GM12891 (cell line): ENCODE measurements around the gene FBXO9.

ENCODE experiments used
- POLR2A ChIP-seq: IDR thresholded peaks from 2 replicates; pipeline ENCODE4 v1.6.1; 2011; ENCODE audit warnings: low read depth, low read length, control low read depth
- POLR2AphosphoS5 ChIP-seq: IDR thresholded peaks from 2 replicates; pipeline ENCODE4 v1.6.1; 2011; ENCODE audit warnings: low read depth, low read length, control low read depth
- SPI1 ChIP-seq: IDR thresholded peaks from 2 replicates; pipeline ENCODE4 v1.6.1; 2011; ENCODE audit warnings: low read depth, low read length, control low read depth
- TAF1 ChIP-seq: IDR thresholded peaks from 2 replicates; pipeline ENCODE4 v1.6.1; 2011; ENCODE audit warnings: low read depth, low read length, control low read depth

- TF ChIP-seq POLR2AphosphoS5: no peak
- no peak for TF ChIP-seq POLR2A
- no peak for TF ChIP-seq SPI1
- TF ChIP-seq TAF1: no peak
Observed at GRCh38 chr6:53059648-53060589, 5.3 kb upstream of the FBXO9 start.
